HG02943 (cell line): ENCODE data around the gene GABPA.

Experiments used
- ATAC-seq: cut with Tn5 transposase; IDR thresholded peaks from one replicate; pipeline ENCODE4 v1.9.1; 2021; ENCODE audit warnings: mild to moderate bottlenecking, low read depth, moderate library complexity; ENCODE audit not compliant: unreplicated experiment

Gene GABPA

GRCh38 chr21:25801217-25802014 lies 66.6 kb downstream of the GABPA start:
- peak; percentile 100 for ATAC-seq

- no peak for ATAC-seq
Measured at GRCh38 chr21:25806060-25806459, 71.3 kb downstream of the GABPA start.

- no peak for ATAC-seq
Measured at GRCh38 chr21:25807191-25807590, 72.4 kb downstream of the GABPA start.

GRCh38 chr21:25809013-25809412 lies 74.2 kb downstream of the GABPA start:
- ATAC-seq = no peak

- no peak for ATAC-seq
Measured at GRCh38 chr21:25811186-25811585, 76.4 kb downstream of the GABPA start.

- no peak for ATAC-seq
Measured at GRCh38 chr21:25813917-25814316, 79.1 kb downstream of the GABPA start.

GRCh38 chr21:25818121-25818520 lies 83.3 kb downstream of the GABPA start:
- ATAC-seq = no peak

- ATAC-seq = no peak
Measured at GRCh38 chr21:25818551-25818950, 83.8 kb downstream of the GABPA start.
